Limb (tissue), 2 donors: ENCODE data around the gene DMP1.
"Not testable (repeated sequence)": the region's sequence is repeated elsewhere in the genome, so short reads cannot be mapped to it uniquely, and the experiment has no call there.

ENCODE experiments used
- DNase-seq, 2 donors: peaks; one replicate each; pipeline ENCODE4 v3.0.0-alpha.2; 2016; ENCODE audit errors: extremely low spot score in 2 of 2

DMP1 gene

GRCh38 chr4:87680271-87680670 lies 30.2 kb downstream of the DMP1 start:
- DNase-seq, result no peak

- DNase-seq, result no peak
Observed at GRCh38 chr4:87688316-87688715, 38.2 kb downstream of the DMP1 start.

- DNase-seq, result not testable (repeated sequence)
Observed at GRCh38 chr4:87690947-87691346, 40.9 kb downstream of the DMP1 start.

GRCh38 chr4:87692060-87692459 lies 42.0 kb downstream of the DMP1 start:
- not testable (repeated sequence) for DNase-seq

GRCh38 chr4:87697272-87697671 lies 47.2 kb downstream of the DMP1 start:
- no peak for DNase-seq

GRCh38 chr4:87697945-87698344 lies 47.9 kb downstream of the DMP1 start:
- DNase-seq, result no peak

GRCh38 chr4:87698394-87698793 lies 48.3 kb downstream of the DMP1 start:
- no peak for DNase-seq

- no peak for DNase-seq
Observed at GRCh38 chr4:87704001-87704400, 53.9 kb downstream of the DMP1 start.

GRCh38 chr4:87707279-87707918 lies 57.3 kb downstream of the DMP1 start:
- DNase-seq, result no peak
